DOHH2 (cell line): ENCODE results near the gene CRACR2A.

ENCODE experiments used
- EZH2phosphoT487 ChIP-seq: fragments of 200-600 bp; sonication (generic); IDR thresholded peaks from 2 replicates; pipeline ENCODE4 v1.6.1; 2017; ENCODE audit warnings: borderline replicate concordance, mild to moderate bottlenecking, antibody characterized with exemption, low read length, moderate library complexity, mixed read lengths
- TF ChIP-seq, protein P1 (sequence below): fragments of 200-600 bp; sonication (generic); IDR thresholded peaks from one replicate; pipeline ENCODE4 v1.5.1; 2014; ENCODE audit warnings: antibody characterized with exemption, mild to moderate bottlenecking, low read depth, low read length; ENCODE audit not compliant: poor library complexity, severe bottlenecking

DNA sequence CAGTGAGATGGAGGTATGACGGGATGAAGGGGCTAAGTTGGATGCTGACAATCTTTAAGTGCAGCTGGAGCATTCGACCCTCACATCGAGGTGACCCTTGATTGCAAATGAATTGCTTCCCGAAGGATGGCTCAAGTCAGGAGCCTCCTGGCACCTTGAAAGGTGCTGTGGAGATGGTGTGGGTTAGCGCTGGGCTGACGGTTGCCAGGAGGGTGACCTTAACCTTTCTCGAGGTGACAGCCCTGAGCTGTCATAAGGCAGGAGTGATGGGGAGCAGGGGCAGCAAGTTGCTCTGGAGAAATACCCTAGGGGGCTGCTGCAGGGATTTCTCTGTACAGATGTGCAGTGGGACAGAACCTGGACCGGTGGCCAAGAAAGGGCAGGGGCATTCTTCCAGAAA lies 122.8 kb downstream of the CRACR2A start:
- TF ChIP-seq, protein P1, sequence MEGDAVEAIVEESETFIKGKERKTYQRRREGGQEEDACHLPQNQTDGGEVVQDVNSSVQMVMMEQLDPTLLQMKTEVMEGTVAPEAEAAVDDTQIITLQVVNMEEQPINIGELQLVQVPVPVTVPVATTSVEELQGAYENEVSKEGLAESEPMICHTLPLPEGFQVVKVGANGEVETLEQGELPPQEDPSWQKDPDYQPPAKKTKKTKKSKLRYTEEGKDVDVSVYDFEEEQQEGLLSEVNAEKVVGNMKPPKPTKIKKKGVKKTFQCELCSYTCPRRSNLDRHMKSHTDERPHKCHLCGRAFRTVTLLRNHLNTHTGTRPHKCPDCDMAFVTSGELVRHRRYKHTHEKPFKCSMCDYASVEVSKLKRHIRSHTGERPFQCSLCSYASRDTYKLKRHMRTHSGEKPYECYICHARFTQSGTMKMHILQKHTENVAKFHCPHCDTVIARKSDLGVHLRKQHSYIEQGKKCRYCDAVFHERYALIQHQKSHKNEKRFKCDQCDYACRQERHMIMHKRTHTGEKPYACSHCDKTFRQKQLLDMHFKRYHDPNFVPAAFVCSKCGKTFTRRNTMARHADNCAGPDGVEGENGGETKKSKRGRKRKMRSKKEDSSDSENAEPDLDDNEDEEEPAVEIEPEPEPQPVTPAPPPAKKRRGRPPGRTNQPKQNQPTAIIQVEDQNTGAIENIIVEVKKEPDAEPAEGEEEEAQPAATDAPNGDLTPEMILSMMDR: no peak
- no peak for TF ChIP-seq EZH2phosphoT487
